Endothelial cell (in vitro differentiated cells): ENCODE measurements around the gene POU3F2. TPM values are rescaled to one million over a fixed set of nuclear protein-coding genes. Genes with fewer than 3 reads are reported as not detected.
A peak's percentile ranks its signal among the peaks of the same experiment; 100 is the strongest.

Source experiments
- DNase-seq: peaks from one replicate; pipeline ENCODE4 v3.0.0; 2021; ENCODE audit warnings: low spot score
- H3K27ac Mint-ChIP-seq: one replicate; pipeline ENCODE4 v1.8.0; 2021; ENCODE audit warnings: mixed read lengths, inconsistent platforms; ENCODE audit not compliant: unreplicated experiment
- H3K27me3 Mint-ChIP-seq: one replicate; pipeline ENCODE4 v1.8.0; 2021; ENCODE audit warnings: mild to moderate bottlenecking, moderate library complexity, mixed read lengths, inconsistent platforms; ENCODE audit not compliant: unreplicated experiment
- H3K36me3 Mint-ChIP-seq: one replicate; pipeline ENCODE4 v1.8.0; 2021; ENCODE audit warnings: mild to moderate bottlenecking, low read depth, mixed read lengths, inconsistent platforms; ENCODE audit not compliant: unreplicated experiment
- H3K4me1 Mint-ChIP-seq: one replicate; pipeline ENCODE4 v1.8.0; 2021; ENCODE audit warnings: mild to moderate bottlenecking, mixed read lengths, inconsistent platforms; ENCODE audit not compliant: unreplicated experiment
- H3K4me3 Mint-ChIP-seq: one replicate; pipeline ENCODE4 v1.8.0; 2021; ENCODE audit warnings: mild to moderate bottlenecking, mixed read lengths, inconsistent platforms; ENCODE audit not compliant: unreplicated experiment
- H3K9me3 Mint-ChIP-seq: one replicate; pipeline ENCODE4 v1.8.0; 2021; ENCODE audit warnings: mixed read lengths, inconsistent platforms; ENCODE audit not compliant: unreplicated experiment
- CTCF ChIP-seq: fragments of 200-600 bp; sonication (generic); IDR thresholded peaks from one replicate; pipeline ENCODE4 v1.5.0; 2021; ENCODE audit warnings: antibody characterized with exemption; ENCODE audit not compliant: unreplicated experiment
- total RNA-seq: library from RNA; stranded (reverse); fragmentation: NEBNext Ultra II Directional; extraction: Animal tissue kit (Norgen Biotek cat#: 25700); gene quantifications from one replicate; pipeline ENCODE4 v1.2.1, GENCODE V29; 2021; ENCODE audit not compliant: unreplicated experiment

The POU3F2 gene
- total RNA-seq, 1 donor from 2014 or later = 0.08 TPM

- Mint-ChIP-seq H3K27ac (no peak overlapping the region), H3K4me1 (peaks cover 34% of the 10 kb centered on the region), H3K9me3 (no peaks in the 10 kb centered on the region), H3K27me3 (peaks cover 37% of the 10 kb centered on the region), H3K36me3 (peaks cover 6% of the 10 kb centered on the region), H3K4me3 (peak overlapping the region; percentile 90)
- peak; percentile 30 for DNase-seq
- no peak for TF ChIP-seq CTCF
Measured at GRCh38 chr6:98833307-98834059, 891 bp upstream of the POU3F2 start.

- Mint-ChIP-seq H3K36me3 (peaks cover 6% of the 10 kb centered on the region), H3K27me3 (peaks cover 36% of the 10 kb centered on the region), H3K9me3 (no peaks in the 10 kb centered on the region), H3K27ac (no peak overlapping the region), H3K4me3 (peak overlapping the region; percentile 23), H3K4me1 (peaks cover 35% of the 10 kb centered on the region)
- no peak for TF ChIP-seq CTCF
- DNase-seq = peak; percentile 35
Measured at GRCh38 chr6:98835149-98836024, 1.0 kb downstream of the POU3F2 start.

GRCh38 chr6:98836025-98836961 is 1.9 kb downstream of the POU3F2 start:
- Mint-ChIP-seq H3K36me3 (no peaks in the 10 kb centered on the region), H3K4me1 (peaks cover 31% of the 10 kb centered on the region), H3K27ac (no peak overlapping the region), H3K4me3 (peak overlapping the region; percentile 20), H3K9me3 (no peaks in the 10 kb centered on the region), H3K27me3 (peaks cover 34% of the 10 kb centered on the region)
- TF ChIP-seq CTCF = no peak
- no peak for DNase-seq

- Mint-ChIP-seq H3K27ac (no peak overlapping the region), H3K36me3 (no peaks in the 10 kb centered on the region), H3K4me1 (peaks cover 39% of the 10 kb centered on the region), H3K27me3 (peaks cover 33% of the 10 kb centered on the region), H3K4me3 (no peak overlapping the region), H3K9me3 (no peaks in the 10 kb centered on the region)
- no peak for TF ChIP-seq CTCF
- DNase-seq = no peak
Measured at GRCh38 chr6:98836962-98837944, 2.9 kb downstream of the POU3F2 start.
